ENCODE results near the gene ALK.

GRCh38 chr2:29182334-29182733 is 739.1 kb downstream of the ALK start:
- TF ChIP-seq POLR2A (IDR thresholded peaks at IDR 0.05; ENCODE audit: low read length) = no peak
- TF ChIP-seq GATA1 (IDR thresholded peaks at IDR 0.05; ENCODE audit: low read depth, low read length) = no peak
